Right lobe of liver (tissue), 4 donors: Measurements from ENCODE around the gene RRM1.

Experiments
- POLR2A ChIP-seq: fragments of 450-650 bp; IDR thresholded peaks from one replicate; pipeline ENCODE4 v1.6.1; 2017; ENCODE audit warnings: antibody characterized with exemption, mild to moderate bottlenecking
- TF ChIP-seq, protein P1 (sequence below), 4 donors: fragments of 200-600 bp in 3 of 4; fragments of 450-650 bp in 1 of 4; IDR thresholded peaks; one replicate each; pipeline versions ENCODE4 v1.5.1 to v1.8.0; 2016 to 2022; ENCODE audit warnings: antibody characterized with exemption in 4 of 4, mild to moderate bottlenecking in 2 of 4
- donor health status: DM: no; HTN: no; CAD: no.
- donor health status: DM: no; HTN: no; CAD: no.
- donor health status: DM: no; HTN: yes; CAD: no.

DNA sequence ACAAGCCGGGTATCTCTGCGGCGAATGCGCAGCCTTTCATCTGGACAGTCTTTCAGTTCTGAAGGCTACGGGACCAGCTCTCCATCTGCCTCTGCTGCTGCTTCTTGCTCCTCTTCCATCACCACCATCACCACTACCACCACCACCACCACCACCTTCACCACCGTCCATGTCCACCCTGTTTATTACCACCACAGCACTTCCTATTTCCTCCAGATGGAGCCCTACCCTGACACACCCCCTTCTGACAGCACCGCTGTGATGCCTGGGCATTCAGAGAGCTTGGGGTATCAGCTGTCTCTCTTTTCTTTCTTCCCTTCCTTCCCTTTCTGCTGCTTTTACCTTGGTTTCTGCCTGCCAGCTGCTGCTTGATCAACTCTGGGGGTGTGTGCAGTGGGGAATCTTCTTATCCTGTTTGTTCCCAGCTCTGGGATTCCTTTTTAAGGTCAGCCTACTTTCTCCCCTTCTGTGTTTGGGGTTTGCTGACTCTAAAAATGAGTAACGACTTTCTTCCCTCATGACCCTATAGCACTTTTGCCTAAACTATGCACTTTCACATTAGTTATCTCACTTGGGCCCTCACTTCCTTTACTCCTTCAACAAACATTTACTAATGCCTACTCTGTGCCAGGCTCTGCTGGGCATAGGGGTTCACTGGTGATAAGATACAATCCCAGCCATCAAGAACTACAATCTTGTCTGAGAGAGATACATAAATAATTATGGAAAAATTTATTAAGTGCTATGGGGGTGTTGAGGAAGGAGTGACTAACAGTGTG is 7.8 kb upstream of the RRM1 start:
- TF ChIP-seq, protein P1, sequence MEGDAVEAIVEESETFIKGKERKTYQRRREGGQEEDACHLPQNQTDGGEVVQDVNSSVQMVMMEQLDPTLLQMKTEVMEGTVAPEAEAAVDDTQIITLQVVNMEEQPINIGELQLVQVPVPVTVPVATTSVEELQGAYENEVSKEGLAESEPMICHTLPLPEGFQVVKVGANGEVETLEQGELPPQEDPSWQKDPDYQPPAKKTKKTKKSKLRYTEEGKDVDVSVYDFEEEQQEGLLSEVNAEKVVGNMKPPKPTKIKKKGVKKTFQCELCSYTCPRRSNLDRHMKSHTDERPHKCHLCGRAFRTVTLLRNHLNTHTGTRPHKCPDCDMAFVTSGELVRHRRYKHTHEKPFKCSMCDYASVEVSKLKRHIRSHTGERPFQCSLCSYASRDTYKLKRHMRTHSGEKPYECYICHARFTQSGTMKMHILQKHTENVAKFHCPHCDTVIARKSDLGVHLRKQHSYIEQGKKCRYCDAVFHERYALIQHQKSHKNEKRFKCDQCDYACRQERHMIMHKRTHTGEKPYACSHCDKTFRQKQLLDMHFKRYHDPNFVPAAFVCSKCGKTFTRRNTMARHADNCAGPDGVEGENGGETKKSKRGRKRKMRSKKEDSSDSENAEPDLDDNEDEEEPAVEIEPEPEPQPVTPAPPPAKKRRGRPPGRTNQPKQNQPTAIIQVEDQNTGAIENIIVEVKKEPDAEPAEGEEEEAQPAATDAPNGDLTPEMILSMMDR (IDR thresholded peaks at IDR 0.05) = no peak
- TF ChIP-seq POLR2A = no peak
